HEK293 (cell line): Measurements from ENCODE around the gene CEP20.

Experiments
- BCL11A ChIP-seq: fragments of 450-650 bp; formaldehyde crosslinking; IDR thresholded peaks from 2 replicates; pipeline ENCODE4 v1.5.1; 2016; ENCODE audit warnings: low read depth, missing biosample characterization, missing genetic modification characterization
- CTCF ChIP-seq: fragments of 450-650 bp; formaldehyde crosslinking; IDR thresholded peaks from 2 replicates; pipeline ENCODE4 v1.5.1; 2016; ENCODE audit warnings: missing biosample characterization, missing genetic modification characterization
- ELK4 ChIP-seq: IDR thresholded peaks from 2 replicates; pipeline ENCODE4 v1.6.1; 2011; ENCODE audit warnings: mild to moderate bottlenecking, low read depth, low read length, borderline replicate concordance
- PATZ1 ChIP-seq: fragments of 450-650 bp; formaldehyde crosslinking; IDR thresholded peaks from 2 replicates; pipeline ENCODE4 v1.5.1; 2016; ENCODE audit warnings: missing biosample characterization, missing genetic modification characterization
- YY1 ChIP-seq: fragments of 450-650 bp; formaldehyde crosslinking; IDR thresholded peaks from 2 replicates; pipeline ENCODE4 v1.5.1; 2018; ENCODE audit warnings: missing biosample characterization, missing genetic modification characterization
- ZBTB1 ChIP-seq: fragments of 450-650 bp; formaldehyde crosslinking; IDR thresholded peaks from 2 replicates; pipeline ENCODE4 v1.5.1; 2016; ENCODE audit warnings: missing biosample characterization, missing genetic modification characterization
- ZNF133 ChIP-seq: fragments of 450-650 bp; formaldehyde crosslinking; IDR thresholded peaks from 2 replicates; pipeline ENCODE4 v1.5.1; 2016; ENCODE audit warnings: missing biosample characterization, missing genetic modification characterization
- ZNF16 ChIP-seq: fragments of 450-650 bp; formaldehyde crosslinking; IDR thresholded peaks from 2 replicates; pipeline ENCODE4 v1.5.1; 2016; ENCODE audit warnings: low read depth, missing biosample characterization, missing genetic modification characterization
- ZNF24 ChIP-seq: fragments of 450-650 bp; formaldehyde crosslinking; IDR thresholded peaks from 2 replicates; pipeline ENCODE4 v1.5.1; 2016; ENCODE audit warnings: missing biosample characterization, missing genetic modification characterization
- ZNF670 ChIP-seq: fragments of 450-650 bp; formaldehyde crosslinking; IDR thresholded peaks from 2 replicates; pipeline ENCODE4 v1.5.1; 2016; ENCODE audit warnings: missing biosample characterization, missing genetic modification characterization, low read depth
- ZNF677 ChIP-seq: fragments of 450-650 bp; IDR thresholded peaks from 2 replicates; pipeline ENCODE4 v1.5.0; 2018; ENCODE audit warnings: missing biosample characterization, mild to moderate bottlenecking, missing genetic modification characterization, moderate library complexity
- ZNF747 ChIP-seq: fragments of 450-650 bp; formaldehyde crosslinking; IDR thresholded peaks from 2 replicates; pipeline ENCODE4 v1.5.1; 2016; ENCODE audit warnings: missing biosample characterization, missing genetic modification characterization
- TF ChIP-seq, protein P1 (sequence below): fragments of 450-650 bp; formaldehyde crosslinking; IDR thresholded peaks from 2 replicates; pipeline ENCODE4 v1.5.1; 2016; ENCODE audit warnings: missing biosample characterization, missing genetic modification characterization, low read depth
- TF ChIP-seq, protein P2 (sequence below): fragments of 450-650 bp; formaldehyde crosslinking; IDR thresholded peaks from 2 replicates; pipeline ENCODE4 v1.5.1; 2016; ENCODE audit warnings: missing biosample characterization, missing genetic modification characterization, borderline replicate concordance

DNA sequence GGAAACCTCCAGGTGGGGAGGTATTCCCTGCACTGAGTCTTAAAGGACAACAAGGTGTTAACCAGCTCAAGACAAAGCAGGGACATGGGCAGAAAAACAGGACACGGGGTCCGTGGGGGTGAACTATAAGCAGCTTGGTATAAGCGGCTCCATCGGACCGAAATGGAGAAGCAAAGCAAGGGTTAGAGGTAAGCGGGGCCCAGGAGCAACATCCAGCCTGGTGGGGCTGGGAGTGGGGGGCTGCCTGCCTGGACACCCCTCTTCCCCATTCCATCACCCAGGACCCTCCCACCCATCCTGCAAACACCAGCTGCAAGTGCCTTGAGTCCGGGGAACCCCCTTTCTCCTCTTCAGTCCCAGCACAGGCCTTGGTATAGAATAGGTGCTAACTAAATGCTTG lies 61.1 kb downstream of the CEP20 start:
- TF ChIP-seq ZBTB1 (no peak), CTCF (tag by site-specific recombination) (no peak), YY1 (tag by site-specific recombination) (no peak), ZNF677 (tag by site-specific recombination) (no peak), ZNF24 (tag by site-specific recombination) (no peak), ZNF670 (tag by site-specific recombination) (no peak), ZNF133 (tag by site-specific recombination) (peak; percentile 90), ZNF16 (tag by site-specific recombination) (no peak), ELK4 (no peak), BCL11A (no peak), PATZ1 (tag by site-specific recombination) (no peak), ZNF747 (no peak)
- TF ChIP-seq, protein P1, sequence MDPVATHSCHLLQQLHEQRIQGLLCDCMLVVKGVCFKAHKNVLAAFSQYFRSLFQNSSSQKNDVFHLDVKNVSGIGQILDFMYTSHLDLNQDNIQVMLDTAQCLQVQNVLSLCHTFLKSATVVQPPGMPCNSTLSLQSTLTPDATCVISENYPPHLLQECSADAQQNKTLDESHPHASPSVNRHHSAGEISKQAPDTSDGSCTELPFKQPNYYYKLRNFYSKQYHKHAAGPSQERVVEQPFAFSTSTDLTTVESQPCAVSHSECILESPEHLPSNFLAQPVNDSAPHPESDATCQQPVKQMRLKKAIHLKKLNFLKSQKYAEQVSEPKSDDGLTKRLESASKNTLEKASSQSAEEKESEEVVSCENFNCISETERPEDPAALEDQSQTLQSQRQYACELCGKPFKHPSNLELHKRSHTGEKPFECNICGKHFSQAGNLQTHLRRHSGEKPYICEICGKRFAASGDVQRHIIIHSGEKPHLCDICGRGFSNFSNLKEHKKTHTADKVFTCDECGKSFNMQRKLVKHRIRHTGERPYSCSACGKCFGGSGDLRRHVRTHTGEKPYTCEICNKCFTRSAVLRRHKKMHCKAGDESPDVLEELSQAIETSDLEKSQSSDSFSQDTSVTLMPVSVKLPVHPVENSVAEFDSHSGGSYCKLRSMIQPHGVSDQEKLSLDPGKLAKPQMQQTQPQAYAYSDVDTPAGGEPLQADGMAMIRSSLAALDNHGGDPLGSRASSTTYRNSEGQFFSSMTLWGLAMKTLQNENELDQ (tag by site-specific recombination): no peak
- TF ChIP-seq, protein P2, sequence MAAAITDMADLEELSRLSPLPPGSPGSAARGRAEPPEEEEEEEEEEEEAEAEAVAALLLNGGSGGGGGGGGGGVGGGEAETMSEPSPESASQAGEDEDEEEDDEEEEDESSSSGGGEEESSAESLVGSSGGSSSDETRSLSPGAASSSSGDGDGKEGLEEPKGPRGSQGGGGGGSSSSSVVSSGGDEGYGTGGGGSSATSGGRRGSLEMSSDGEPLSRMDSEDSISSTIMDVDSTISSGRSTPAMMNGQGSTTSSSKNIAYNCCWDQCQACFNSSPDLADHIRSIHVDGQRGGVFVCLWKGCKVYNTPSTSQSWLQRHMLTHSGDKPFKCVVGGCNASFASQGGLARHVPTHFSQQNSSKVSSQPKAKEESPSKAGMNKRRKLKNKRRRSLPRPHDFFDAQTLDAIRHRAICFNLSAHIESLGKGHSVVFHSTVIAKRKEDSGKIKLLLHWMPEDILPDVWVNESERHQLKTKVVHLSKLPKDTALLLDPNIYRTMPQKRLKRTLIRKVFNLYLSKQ (tag by site-specific recombination): no peak
